HCT116 (cell line): ENCODE data around the gene RIMBP2.

ENCODE experiments used
- EZH2 ChIP-seq: fragments of 200-600 bp; sonication (generic); IDR thresholded peaks from 2 replicates; pipeline ENCODE4 v1.6.1; 2017; ENCODE audit warnings: antibody characterized with exemption, mixed run types
- RAD21 ChIP-seq: IDR thresholded peaks from 2 replicates; pipeline ENCODE4 v1.6.1; 2012; ENCODE audit warnings: low read depth, mild to moderate bottlenecking
- TF ChIP-seq, protein P1 (sequence below), 3 experiments: fragments of 200-600 bp in 1 of 3; sonication (generic) in 1 of 3; IDR thresholded peaks in 2 of 3; conservative IDR thresholded peaks in 1 of 3; 2 replicates each; pipeline ENCODE4 v1.5.1; 2012 to 2017; ENCODE audit warnings: low read depth in 2 of 3, low read length in 2 of 3, antibody characterized with exemption in 1 of 3, borderline replicate concordance in 1 of 3, control low read depth in 1 of 3, mild to moderate bottlenecking in 1 of 3, mixed read lengths in 1 of 3, mixed run types in 1 of 3, moderate library complexity in 1 of 3; ENCODE audit not compliant: insufficient read depth in 1 of 3

DNA sequence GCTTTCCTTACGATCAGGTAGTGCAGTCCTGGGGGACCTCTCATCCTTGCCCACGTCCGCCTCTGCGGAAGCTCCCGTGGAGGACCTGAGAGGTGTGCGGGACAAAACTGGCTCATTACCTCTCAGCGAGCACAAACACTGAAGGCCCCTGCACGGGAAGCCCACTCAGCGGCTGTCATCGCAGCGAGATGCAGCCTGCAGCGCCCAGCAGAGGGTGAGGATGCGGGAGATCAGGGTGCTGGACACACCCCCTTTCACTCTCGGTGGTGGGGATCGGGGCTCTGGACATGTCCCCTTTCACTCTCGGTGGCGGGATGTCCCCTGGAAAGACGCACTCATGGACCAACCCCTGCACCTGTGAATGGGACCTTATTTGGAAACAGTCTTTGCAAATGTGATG lies 266.8 kb downstream of the RIMBP2 start:
- TF ChIP-seq, protein P1, sequence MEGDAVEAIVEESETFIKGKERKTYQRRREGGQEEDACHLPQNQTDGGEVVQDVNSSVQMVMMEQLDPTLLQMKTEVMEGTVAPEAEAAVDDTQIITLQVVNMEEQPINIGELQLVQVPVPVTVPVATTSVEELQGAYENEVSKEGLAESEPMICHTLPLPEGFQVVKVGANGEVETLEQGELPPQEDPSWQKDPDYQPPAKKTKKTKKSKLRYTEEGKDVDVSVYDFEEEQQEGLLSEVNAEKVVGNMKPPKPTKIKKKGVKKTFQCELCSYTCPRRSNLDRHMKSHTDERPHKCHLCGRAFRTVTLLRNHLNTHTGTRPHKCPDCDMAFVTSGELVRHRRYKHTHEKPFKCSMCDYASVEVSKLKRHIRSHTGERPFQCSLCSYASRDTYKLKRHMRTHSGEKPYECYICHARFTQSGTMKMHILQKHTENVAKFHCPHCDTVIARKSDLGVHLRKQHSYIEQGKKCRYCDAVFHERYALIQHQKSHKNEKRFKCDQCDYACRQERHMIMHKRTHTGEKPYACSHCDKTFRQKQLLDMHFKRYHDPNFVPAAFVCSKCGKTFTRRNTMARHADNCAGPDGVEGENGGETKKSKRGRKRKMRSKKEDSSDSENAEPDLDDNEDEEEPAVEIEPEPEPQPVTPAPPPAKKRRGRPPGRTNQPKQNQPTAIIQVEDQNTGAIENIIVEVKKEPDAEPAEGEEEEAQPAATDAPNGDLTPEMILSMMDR (IDR thresholded peaks at IDR 0.05 in 2 of 3, conservative IDR thresholded peaks at IDR 0.05 in 1 of 3; ENCODE audit: borderline replicate concordance in 1 of 3, insufficient read depth in 1 of 3, low read depth in 2 of 3, low read length in 2 of 3): no peak
- TF ChIP-seq RAD21 (no peak), EZH2 (no peak)
